Fibroblast of skin of right biceps (primary cell): ENCODE data around the gene SLC2A6.

Source experiments
- DNase-seq: peaks from one replicate; pipeline ENCODE4 v3.0.0-alpha.2; 2013

SLC2A6 gene

GRCh38 chr9:133430244-133430643 is 48.7 kb downstream of the SLC2A6 start:
- no peak for DNase-seq

GRCh38 chr9:133429641-133430161 is 49.2 kb downstream of the SLC2A6 start:
- no peak for DNase-seq

- no peak for DNase-seq
Observed at GRCh38 chr9:133429214-133429613, 49.7 kb downstream of the SLC2A6 start.

DNA sequence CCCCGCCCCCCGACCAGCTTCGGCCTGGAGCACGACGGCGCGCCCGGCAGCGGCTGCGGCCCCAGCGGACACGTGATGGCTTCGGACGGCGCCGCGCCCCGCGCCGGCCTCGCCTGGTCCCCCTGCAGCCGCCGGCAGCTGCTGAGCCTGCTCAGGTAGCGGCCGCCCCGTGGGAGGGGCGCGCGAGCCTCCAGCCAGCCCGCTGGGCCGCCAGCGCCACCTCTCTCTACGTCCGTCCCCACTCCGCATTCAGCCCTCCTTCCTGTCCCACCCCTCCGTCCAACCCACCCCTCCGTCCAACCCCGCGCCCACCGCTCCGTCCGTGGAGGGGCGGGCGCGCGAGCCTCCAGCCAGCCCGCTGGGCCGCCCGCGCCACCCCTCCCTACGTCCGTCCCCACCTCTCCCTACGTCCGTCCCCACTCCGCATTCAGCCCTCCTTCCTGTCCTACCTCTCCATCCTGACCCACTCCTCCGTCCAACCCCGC is 50.2 kb downstream of the SLC2A6 start:
- DNase-seq, result no peak

DNA sequence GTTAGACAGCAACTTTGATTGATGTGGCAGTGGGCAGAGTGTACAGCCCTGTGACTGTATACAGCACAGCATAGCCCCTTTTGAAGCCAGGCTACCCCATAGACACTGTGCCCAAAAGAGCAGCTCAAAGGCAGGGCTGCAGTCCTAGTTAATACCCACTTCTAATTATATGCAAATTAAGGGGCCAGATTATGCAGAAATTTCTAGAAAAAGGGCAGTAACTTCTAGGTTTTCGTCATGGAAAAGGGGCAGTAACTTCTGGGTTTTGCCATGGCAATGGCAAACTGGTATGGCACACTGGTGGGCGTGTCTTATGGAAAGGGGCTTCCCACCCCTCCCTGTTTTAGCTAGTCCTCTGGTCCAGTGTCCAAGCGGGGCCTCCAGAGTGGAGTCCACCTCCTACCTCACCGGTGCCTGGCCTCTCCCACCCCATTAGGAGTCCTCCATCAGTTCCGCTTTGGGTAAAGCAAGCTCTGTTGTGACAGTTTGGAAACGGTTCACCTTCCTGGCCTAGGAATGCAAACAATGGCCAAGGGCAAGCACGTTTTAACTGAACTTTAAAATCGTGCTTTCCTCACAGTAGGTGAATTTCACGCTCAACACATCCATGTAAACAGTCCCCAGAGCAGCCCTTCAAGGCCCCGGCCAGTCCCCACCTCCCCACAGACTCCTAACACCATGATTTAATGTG is 51.1 kb downstream of the SLC2A6 start:
- no peak for DNase-seq

DNA sequence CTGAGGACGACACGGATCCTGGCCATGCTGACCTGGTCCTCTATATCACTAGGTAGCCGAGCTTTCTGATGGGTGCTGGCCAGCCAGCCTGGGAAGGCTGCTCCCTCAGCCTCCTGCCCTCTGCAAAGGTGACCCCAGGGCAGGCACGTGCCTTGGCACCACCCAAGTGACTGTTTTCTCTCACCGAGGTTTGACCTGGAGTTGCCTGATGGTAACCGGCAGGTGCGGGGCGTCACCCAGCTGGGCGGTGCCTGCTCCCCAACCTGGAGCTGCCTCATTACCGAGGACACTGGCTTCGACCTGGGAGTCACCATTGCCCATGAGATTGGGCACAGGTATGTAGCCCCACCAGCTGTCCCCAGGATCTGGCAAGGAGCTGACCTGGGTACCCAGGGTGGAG is 52.9 kb downstream of the SLC2A6 start:
- no peak for DNase-seq

- no peak for DNase-seq
Observed at GRCh38 chr9:133425049-133425632, 53.8 kb downstream of the SLC2A6 start.

DNA sequence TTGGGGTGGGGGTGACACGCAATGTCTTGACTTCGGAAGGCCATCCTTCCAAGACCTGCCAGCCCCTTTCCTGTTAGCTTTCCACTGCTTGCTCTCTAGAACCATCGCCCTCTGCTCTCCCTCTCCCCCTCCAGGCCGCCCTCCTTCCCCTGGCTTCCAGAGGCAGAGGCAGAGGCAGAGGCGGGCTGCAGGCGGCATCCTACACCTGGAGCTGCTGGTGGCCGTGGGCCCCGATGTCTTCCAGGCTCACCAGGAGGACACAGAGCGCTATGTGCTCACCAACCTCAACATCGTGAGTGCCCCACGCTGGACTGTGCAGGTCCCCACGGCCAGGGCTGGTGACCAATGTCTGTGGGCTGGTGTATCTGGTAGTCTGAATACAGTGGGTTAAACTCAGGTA is 54.7 kb downstream of the SLC2A6 start:
- no peak for DNase-seq

DNA sequence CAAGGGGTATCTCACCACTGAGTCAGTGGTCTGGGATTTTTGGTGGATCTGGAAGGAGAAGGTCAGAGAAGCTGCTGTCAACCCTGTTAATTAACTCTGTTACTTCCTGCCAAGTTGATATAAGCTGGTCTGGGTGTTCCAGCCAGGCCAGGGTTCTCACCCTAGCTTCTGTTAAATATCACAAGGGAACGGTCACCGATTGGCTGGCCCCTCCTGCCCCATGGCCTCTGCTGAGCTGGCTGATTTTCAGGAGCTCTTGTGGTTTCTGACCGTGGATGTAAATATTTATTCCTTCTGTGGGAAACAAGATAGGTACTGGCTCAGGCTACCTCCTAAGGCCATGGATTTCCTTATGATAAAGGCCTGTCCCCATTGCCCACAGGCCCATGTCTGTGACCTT is 55.7 kb downstream of the SLC2A6 start:
- DNase-seq, result no peak

DNA sequence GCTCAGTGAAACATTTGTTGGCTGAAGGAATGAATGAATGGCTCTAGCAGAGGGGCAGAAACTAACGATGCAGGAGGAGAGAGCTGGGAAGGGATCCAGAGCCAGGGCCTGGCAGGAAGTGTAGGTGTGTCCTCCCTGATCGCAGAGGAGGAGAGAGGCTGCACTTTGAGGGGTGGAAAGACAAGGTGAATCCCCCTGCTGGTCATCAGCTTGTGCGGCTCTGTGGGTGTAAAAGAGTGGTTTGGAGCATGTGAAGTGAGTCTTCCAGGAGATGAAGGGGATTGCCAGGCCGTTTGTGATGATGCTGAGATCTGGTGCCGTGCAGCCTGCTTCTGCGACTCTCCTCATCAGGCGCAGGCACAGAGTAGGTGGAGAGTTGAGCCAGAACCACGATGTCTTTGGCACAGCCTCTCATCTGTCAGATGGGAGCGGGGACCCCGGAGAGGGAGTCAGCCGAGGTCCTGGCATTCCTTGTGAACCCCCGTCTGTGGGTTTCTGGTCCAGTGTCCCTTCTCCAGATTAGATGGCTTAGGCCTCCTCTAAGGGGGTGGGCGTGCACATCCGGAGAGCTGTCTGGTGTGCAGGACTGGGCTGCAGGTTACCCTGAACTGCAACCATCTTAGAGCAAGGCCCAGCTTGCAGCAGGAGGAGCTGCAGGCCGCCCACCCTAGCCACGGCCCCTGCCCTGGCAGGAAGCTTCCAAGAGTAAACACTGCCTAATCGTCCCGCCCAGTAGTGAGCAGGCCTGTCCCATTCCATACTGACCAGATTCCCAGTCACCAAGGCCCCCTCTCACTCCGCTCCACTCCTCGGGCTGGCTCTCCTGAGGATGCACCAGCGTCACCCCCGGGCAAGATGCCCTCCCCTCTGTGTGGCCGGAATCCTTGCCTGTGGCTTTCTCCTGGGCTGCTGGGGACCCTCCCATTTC is 57.0 kb downstream of the SLC2A6 start, which contains the start of gene ADAMTS13:
Gene ADAMTS13 (plus strand): TSS at position 753 of the 928 bp plus-strand sequence. CDS start 77 bp downstream, at position 830.
- no peak for DNase-seq
